T-helper 17 cell (primary cell): ENCODE measurements around the gene FYN. TPM values are rescaled to one million over a fixed set of nuclear protein-coding genes. Genes with fewer than 3 reads are reported as not detected.

ENCODE experiments used
- ATAC-seq: fragments of 150-1000 bp; cut with Tn5 transposase; 2 replicates; pipeline ENCODE4 v1.10.0; 2021; ENCODE audit warnings: mild to moderate bottlenecking, moderate library complexity
- DNase-seq, 3 donors: peaks; one replicate each; pipeline versions ENCODE4 v3.0.0 to v3.0.0-alpha.2; 2020 to 2021
- H3K9me3 ChIP-seq: one replicate; pipeline ENCODE4 v1.7.0; 2013; ENCODE audit warnings: low read length, mild to moderate bottlenecking; ENCODE audit not compliant: control insufficient read depth, poor library complexity, severe bottlenecking
- H3K27ac Mint-ChIP-seq: one replicate; pipeline ENCODE4 v1.8.0; 2022; ENCODE audit warnings: mild to moderate bottlenecking, moderate library complexity, mixed read lengths
- H3K27me3 Mint-ChIP-seq: one replicate; pipeline ENCODE4 v1.8.0; 2022; ENCODE audit warnings: mixed read lengths
- H3K36me3 Mint-ChIP-seq: one replicate; pipeline ENCODE4 v1.8.0; 2022; ENCODE audit warnings: low read depth, mixed read lengths
- H3K4me1 Mint-ChIP-seq: one replicate; pipeline ENCODE4 v1.8.0; 2022; ENCODE audit warnings: mild to moderate bottlenecking, mixed read lengths
- H3K4me3 Mint-ChIP-seq: one replicate; pipeline ENCODE4 v1.8.0; 2022; ENCODE audit warnings: mild to moderate bottlenecking, moderate library complexity, mixed read lengths
- total RNA-seq, 4 donors: library from RNA in 2 of 4; stranded (reverse) in 2 of 4; gene quantifications; one replicate each; pipeline ENCODE4 v1.2.3 and lab custom pipeline; 2022 to 2026

The FYN gene
- total RNA-seq, 2 donors from 2014 or later, result 455 to 472 TPM

GRCh38 chr6:111871725-111872400 lies 1.4 kb downstream of the FYN start:
- peak overlapping the region; percentile 98 for H3K4me3 Mint-ChIP-seq
- no peaks in the 10 kb centered on the region for H3K27me3 Mint-ChIP-seq
- H3K9me3 ChIP-seq, result no peaks in the 10 kb centered on the region
- H3K27ac Mint-ChIP-seq, result peak overlapping the region; percentile 94
- H3K4me1 Mint-ChIP-seq, result peaks cover 49% of the 10 kb centered on the region
- no peak for DNase-seq
- peaks cover 9% of the 10 kb centered on the region for H3K36me3 Mint-ChIP-seq
- no peak for ATAC-seq

GRCh38 chr6:111871207-111871606 lies 2.0 kb downstream of the FYN start:
- H3K27me3 Mint-ChIP-seq, result no peaks in the 10 kb centered on the region
- no peaks in the 10 kb centered on the region for H3K9me3 ChIP-seq
- peak overlapping the region; percentile 98 for H3K4me3 Mint-ChIP-seq
- H3K4me1 Mint-ChIP-seq, result peaks cover 56% of the 10 kb centered on the region
- H3K36me3 Mint-ChIP-seq, result peaks cover 9% of the 10 kb centered on the region
- DNase-seq (no peak), ATAC-seq (peak; percentile 10)
- peak overlapping the region; percentile 94 for H3K27ac Mint-ChIP-seq

GRCh38 chr6:111870742-111871064 lies 2.5 kb downstream of the FYN start:
- Mint-ChIP-seq H3K36me3 (peaks cover 9% of the 10 kb centered on the region), H3K27ac (peak overlapping the region; percentile 94), H3K4me1 (peaks cover 61% of the 10 kb centered on the region), H3K27me3 (no peaks in the 10 kb centered on the region), H3K4me3 (peak overlapping the region; percentile 98)
- H3K9me3 ChIP-seq, result no peaks in the 10 kb centered on the region
- ATAC-seq, result no peak
- DNase-seq, result no peak

GRCh38 chr6:111870051-111870741 lies 3.1 kb downstream of the FYN start:
- Mint-ChIP-seq H3K4me1 (peaks cover 64% of the 10 kb centered on the region), H3K4me3 (peak overlapping the region; percentile 98), H3K36me3 (peaks cover 9% of the 10 kb centered on the region), H3K27me3 (no peaks in the 10 kb centered on the region), H3K27ac (peak overlapping the region; percentile 94)
- DNase-seq, result no peak
- H3K9me3 ChIP-seq, result no peaks in the 10 kb centered on the region
- ATAC-seq, result no peak

GRCh38 chr6:111866857-111867256 lies 6.4 kb downstream of the FYN start:
- Mint-ChIP-seq H3K4me1 (peaks cover 80% of the 10 kb centered on the region), H3K27ac (peak overlapping the region; percentile 94), H3K27me3 (no peaks in the 10 kb centered on the region), H3K4me3 (peak overlapping the region; percentile 69), H3K36me3 (peaks cover 5% of the 10 kb centered on the region)
- no peaks in the 10 kb centered on the region for H3K9me3 ChIP-seq
- ATAC-seq (no peak), DNase-seq (no peak)

GRCh38 chr6:111865909-111866546 lies 7.2 kb downstream of the FYN start:
- peak overlapping the region; percentile 69 for H3K4me3 Mint-ChIP-seq
- H3K9me3 ChIP-seq, result no peaks in the 10 kb centered on the region
- H3K27ac Mint-ChIP-seq, result peak overlapping the region; percentile 87
- ATAC-seq (no peak), DNase-seq (no peak)
- H3K4me1 Mint-ChIP-seq, result peaks cover 83% of the 10 kb centered on the region
- no peaks in the 10 kb centered on the region for H3K27me3 Mint-ChIP-seq
- peaks cover 5% of the 10 kb centered on the region for H3K36me3 Mint-ChIP-seq

GRCh38 chr6:111865049-111865585 lies 8.1 kb downstream of the FYN start:
- H3K9me3 ChIP-seq, result no peaks in the 10 kb centered on the region
- ATAC-seq (peak; percentile 19), DNase-seq (no peak)
- Mint-ChIP-seq H3K27ac (peak overlapping the region; percentile 87), H3K4me3 (peak overlapping the region; percentile 55), H3K36me3 (peaks cover 5% of the 10 kb centered on the region), H3K4me1 (peaks cover 85% of the 10 kb centered on the region), H3K27me3 (no peaks in the 10 kb centered on the region)

- DNase-seq (no peak), ATAC-seq (peak; percentile 23)
- H3K9me3 ChIP-seq, result no peaks in the 10 kb centered on the region
- Mint-ChIP-seq H3K36me3 (peaks cover 9% of the 10 kb centered on the region), H3K27me3 (no peaks in the 10 kb centered on the region), H3K4me3 (peak overlapping the region; percentile 84), H3K27ac (peak overlapping the region; percentile 87), H3K4me1 (peaks cover 85% of the 10 kb centered on the region)
Observed at GRCh38 chr6:111864138-111865048, 8.9 kb downstream of the FYN start.

GRCh38 chr6:111862741-111863140 lies 10.5 kb downstream of the FYN start:
- peaks cover 10% of the 10 kb centered on the region for H3K36me3 Mint-ChIP-seq
- ATAC-seq, result no peak
- DNase-seq, result no peak
- peaks cover 88% of the 10 kb centered on the region for H3K4me1 Mint-ChIP-seq
- H3K27me3 Mint-ChIP-seq, result no peaks in the 10 kb centered on the region
- no peaks in the 10 kb centered on the region for H3K9me3 ChIP-seq
- H3K27ac Mint-ChIP-seq, result peak overlapping the region; percentile 87
- H3K4me3 Mint-ChIP-seq, result peak overlapping the region; percentile 4

- H3K4me3 Mint-ChIP-seq, result no peak overlapping the region
Observed at GRCh38 chr6:111862314-111862713, 10.9 kb downstream of the FYN start.

GRCh38 chr6:111861431-111861885 lies 11.8 kb downstream of the FYN start:
- Mint-ChIP-seq H3K27me3 (no peaks in the 10 kb centered on the region), H3K4me1 (peaks cover 90% of the 10 kb centered on the region), H3K27ac (peak overlapping the region; percentile 56), H3K36me3 (peaks cover 7% of the 10 kb centered on the region), H3K4me3 (peak overlapping the region; percentile 62)
- no peaks in the 10 kb centered on the region for H3K9me3 ChIP-seq
- ATAC-seq (no peak), DNase-seq (no peak)

More at GRCh38 chr6:111862314-111862713, 10.9 kb downstream of the FYN start:
- DNase-seq (no peak), ATAC-seq (no peak)
- H3K4me1 Mint-ChIP-seq, result peaks cover 88% of the 10 kb centered on the region
- H3K27me3 Mint-ChIP-seq, result no peaks in the 10 kb centered on the region
- H3K36me3 Mint-ChIP-seq, result peaks cover 7% of the 10 kb centered on the region
- H3K27ac Mint-ChIP-seq, result peak overlapping the region; percentile 56
- H3K9me3 ChIP-seq, result no peaks in the 10 kb centered on the region

GRCh38 chr6:111858347-111858746 lies 14.9 kb downstream of the FYN start:
- no peak for DNase-seq
- ATAC-seq, result peak; percentile 4
- H3K36me3 Mint-ChIP-seq, result peaks cover 5% of the 10 kb centered on the region
- no peaks in the 10 kb centered on the region for H3K9me3 ChIP-seq
- H3K4me1 Mint-ChIP-seq, result peaks cover 81% of the 10 kb centered on the region
- H3K4me3 Mint-ChIP-seq, result peak overlapping the region; percentile 66
- no peaks in the 10 kb centered on the region for H3K27me3 Mint-ChIP-seq
- H3K27ac Mint-ChIP-seq, result peak overlapping the region; percentile 88
